ENCODE measurements around the gene PLEKHM2.

DNA sequence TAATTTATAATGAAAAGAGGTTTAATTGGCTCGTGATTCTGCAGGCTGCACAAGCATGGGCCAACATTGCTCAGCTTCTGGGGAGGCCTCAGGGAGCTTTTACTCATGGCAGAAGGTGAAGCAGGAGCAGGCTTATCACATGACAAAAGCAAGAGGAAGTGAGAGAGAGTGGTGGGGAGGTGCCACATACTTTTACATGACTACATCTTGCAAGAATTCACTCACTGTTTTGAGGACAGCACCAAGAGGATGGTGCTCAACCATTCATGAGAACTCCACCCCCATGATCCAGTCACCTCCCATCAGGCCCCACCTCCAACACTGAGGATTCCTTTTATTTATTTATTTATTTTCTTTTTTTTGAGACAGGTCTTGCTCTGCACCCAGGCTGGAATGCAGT is 5.5 kb upstream of the PLEKHM2 start:
- TF ChIP-seq GATA2 (IDR thresholded peaks at IDR 0.05; ENCODE audit: low read depth, low read length) (no peak), GATA3 (IDR thresholded peaks at IDR 0.05; ENCODE audit: low read depth, low read length) (no peak)

Measured in SH-SY5Y (cell line).